ENCODE results near the gene DNAH1. TPM values are rescaled to one million over a fixed set of nuclear protein-coding genes. Genes with fewer than 3 reads are reported as not detected.

Gene DNAH1
- total RNA-seq, 1 experiment from 2014 or later, result 5.9 TPM

DNA sequence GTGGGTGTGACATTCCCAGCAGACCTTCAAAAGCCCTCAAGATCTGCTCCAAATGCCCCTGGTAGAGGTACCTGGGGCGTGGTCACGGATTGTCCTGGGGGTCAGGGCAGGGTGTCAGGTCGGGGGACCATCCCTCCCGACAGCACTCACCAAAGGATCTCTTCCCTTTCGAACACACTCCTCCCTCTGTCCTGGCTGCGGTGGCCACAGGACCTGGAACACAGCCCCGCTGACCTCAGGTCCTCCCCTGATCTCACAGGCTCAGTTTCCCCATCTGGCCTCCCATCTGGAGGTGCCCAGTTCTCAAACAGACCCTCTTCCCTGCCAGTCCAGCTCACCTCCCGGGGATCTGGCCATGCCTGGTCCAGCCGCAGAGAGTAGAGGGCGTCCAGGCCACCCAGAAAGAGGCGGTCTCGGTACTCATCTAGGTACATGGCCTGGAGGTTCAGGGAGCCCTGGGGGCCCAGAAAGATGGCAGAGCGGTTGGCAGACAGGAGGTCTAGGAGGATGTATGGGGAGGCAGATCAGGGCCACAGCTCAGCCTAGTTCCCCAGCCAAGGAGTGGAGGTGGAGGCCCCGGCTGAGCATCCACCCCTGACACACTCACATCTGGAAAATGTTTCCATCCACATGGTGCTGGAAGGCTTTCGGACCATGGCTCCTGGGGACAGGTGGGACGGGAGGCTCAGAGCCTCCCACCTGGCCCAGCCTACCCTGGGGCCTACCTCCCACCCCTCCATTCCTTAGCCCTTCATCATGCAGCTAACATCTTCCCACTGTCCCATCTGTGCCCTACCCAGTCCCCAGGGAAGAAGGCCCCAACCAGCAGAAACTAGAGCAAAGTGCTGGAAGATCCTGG, 126.5 kb downstream of the DNAH1 start:
- no TSS peak for BruUV-seq (replicated peaks)
- ChIA-PET CTCF (interaction anchor here (0.5 kb wide), 1 partner anchor 832 kb away, joined by 6 read pairs; no protein-coding TSS in a partner anchor), POLR2A (ENCODE audit: unreplicated experiment) (no interaction called here)
- TF ChIP-seq EZH2 (IDR thresholded peaks at IDR 0.05; ENCODE audit: low read depth), result no peak
- TF ChIP-seq, protein P1, sequence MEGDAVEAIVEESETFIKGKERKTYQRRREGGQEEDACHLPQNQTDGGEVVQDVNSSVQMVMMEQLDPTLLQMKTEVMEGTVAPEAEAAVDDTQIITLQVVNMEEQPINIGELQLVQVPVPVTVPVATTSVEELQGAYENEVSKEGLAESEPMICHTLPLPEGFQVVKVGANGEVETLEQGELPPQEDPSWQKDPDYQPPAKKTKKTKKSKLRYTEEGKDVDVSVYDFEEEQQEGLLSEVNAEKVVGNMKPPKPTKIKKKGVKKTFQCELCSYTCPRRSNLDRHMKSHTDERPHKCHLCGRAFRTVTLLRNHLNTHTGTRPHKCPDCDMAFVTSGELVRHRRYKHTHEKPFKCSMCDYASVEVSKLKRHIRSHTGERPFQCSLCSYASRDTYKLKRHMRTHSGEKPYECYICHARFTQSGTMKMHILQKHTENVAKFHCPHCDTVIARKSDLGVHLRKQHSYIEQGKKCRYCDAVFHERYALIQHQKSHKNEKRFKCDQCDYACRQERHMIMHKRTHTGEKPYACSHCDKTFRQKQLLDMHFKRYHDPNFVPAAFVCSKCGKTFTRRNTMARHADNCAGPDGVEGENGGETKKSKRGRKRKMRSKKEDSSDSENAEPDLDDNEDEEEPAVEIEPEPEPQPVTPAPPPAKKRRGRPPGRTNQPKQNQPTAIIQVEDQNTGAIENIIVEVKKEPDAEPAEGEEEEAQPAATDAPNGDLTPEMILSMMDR (conservative IDR thresholded peaks at IDR 0.05), result no peak
- intact Hi-C loops (cut with micrococcal nuclease; ENCODE audit: unreplicated experiment), result no loop called here
- H3K4me3 ChIP-seq, result no peak overlapping the region
- H3K27me3 ChIP-seq (ENCODE audit: insufficient read depth, low read depth), result no peaks in the 10 kb centered on the region
- H3K9me2 ChIP-seq (ENCODE audit: insufficient read depth), result no peaks in the 10 kb centered on the region
- H3F3A ChIP-seq (ENCODE audit: insufficient read depth, low read depth), result no peaks in the 10 kb centered on the region
- no peaks in the 10 kb centered on the region for H3K79me2 ChIP-seq (ENCODE audit: low read depth)
- H3K4me2 ChIP-seq, result no peak overlapping the region
- no peaks in the 10 kb centered on the region for H4K20me1 ChIP-seq (ENCODE audit: insufficient read depth)
- no peaks in the 10 kb centered on the region for H3K36me3 ChIP-seq (ENCODE audit: low read depth)
- no peak for DNase-seq
- H3K27ac ChIP-seq, result no peak overlapping the region
- no peak overlapping the region for H2AFZ ChIP-seq
- no peaks in the 10 kb centered on the region for H3K9me3 ChIP-seq (ENCODE audit: insufficient read depth, low read depth)
- no peaks in the 10 kb centered on the region for H3K4me1 ChIP-seq (replicated peaks; ENCODE audit: insufficient read depth)

DNA sequence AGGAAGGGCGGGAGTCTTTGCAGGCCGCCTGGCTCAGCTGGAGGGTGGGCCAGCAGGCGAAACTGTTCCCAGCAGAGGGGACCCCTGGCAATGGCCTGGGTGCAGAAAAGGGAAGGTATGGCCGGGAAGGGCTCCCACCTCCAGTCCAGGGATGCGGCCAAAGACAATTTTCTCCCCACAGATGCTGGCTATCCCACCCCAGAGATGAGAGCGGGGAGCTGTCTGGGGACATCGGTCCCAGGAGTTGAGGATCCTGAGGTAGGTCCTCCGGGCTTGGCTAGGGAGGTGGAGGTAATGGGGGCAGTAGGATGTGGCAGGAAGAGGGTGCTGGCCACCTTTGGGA, 127.1 kb downstream of the DNAH1 start:
- H3K4me3 ChIP-seq, result no peak overlapping the region
- H4K20me1 ChIP-seq (ENCODE audit: insufficient read depth), result no peaks in the 10 kb centered on the region
- H3K9me3 ChIP-seq (ENCODE audit: insufficient read depth, low read depth), result no peaks in the 10 kb centered on the region
- H3K27ac ChIP-seq, result no peak overlapping the region
- no peak overlapping the region for H3K4me2 ChIP-seq
- no peaks in the 10 kb centered on the region for H3K4me1 ChIP-seq (replicated peaks; ENCODE audit: insufficient read depth)
- H3F3A ChIP-seq (ENCODE audit: insufficient read depth, low read depth), result no peaks in the 10 kb centered on the region
- POLR2A ChIA-PET (ENCODE audit: unreplicated experiment), result no interaction called here
- no peak overlapping the region for H2AFZ ChIP-seq
- no peak for DNase-seq
- TF ChIP-seq EZH2 (IDR thresholded peaks at IDR 0.05; ENCODE audit: low read depth), result no peak
- CTCF ChIA-PET, result interaction anchor here (0.5 kb wide), 1 partner anchor 833 kb away, joined by 6 read pairs; no protein-coding TSS in a partner anchor
- H3K36me3 ChIP-seq (ENCODE audit: low read depth), result no peaks in the 10 kb centered on the region
- no TSS peak for BruUV-seq (replicated peaks)
- H3K9me2 ChIP-seq (ENCODE audit: insufficient read depth), result no peaks in the 10 kb centered on the region
- H3K27me3 ChIP-seq (ENCODE audit: insufficient read depth, low read depth), result no peaks in the 10 kb centered on the region
- intact Hi-C loops (cut with micrococcal nuclease; ENCODE audit: unreplicated experiment), result no loop called here
- no peaks in the 10 kb centered on the region for H3K79me2 ChIP-seq (ENCODE audit: low read depth)

DNA sequence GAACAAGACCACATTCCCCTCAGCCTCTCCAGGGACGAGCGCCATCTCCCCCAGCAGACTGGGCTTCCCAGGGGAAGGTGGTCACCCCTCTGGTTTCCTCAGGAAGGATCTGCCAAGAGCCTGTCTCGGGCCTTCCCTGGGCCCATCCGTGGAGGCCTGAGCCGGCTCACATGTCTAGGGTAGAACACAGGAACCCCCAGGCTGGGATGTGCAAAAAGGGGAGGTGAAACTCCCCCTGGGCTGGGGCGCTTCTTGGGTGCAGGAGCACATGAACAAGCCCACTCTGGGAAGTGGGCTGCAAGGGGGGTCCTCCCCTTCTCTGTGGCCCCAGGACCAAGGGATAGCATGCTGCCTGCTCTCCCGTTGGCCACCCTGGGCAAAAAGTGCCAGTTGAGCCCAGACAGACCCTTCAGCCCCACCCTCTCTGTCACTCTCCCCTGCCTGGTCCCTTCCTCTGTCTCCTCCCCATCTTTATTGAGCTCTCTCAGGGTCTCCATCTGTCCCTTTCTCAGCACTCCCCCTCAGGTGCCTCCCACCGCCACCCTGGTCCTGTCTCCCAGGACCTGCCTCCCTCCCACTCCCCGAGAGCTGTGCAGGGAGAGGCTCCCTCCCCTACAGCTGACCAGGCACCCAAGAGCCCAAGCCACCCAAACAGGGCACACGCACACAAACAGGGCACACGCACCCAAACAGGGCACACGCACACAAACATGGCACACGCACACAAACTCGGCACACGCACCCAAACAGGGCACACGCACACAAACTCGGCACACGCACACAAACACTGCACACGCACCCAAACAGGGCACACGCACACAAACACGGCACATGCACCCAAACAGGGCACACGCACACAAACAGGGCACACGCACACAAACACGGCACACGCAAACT, 127.9 kb downstream of the DNAH1 start:
- Histone ChIP-seq H3K79me2 (ENCODE audit: low read depth) (no peaks in the 10 kb centered on the region), H4K20me1 (ENCODE audit: insufficient read depth) (no peaks in the 10 kb centered on the region), H3F3A (ENCODE audit: insufficient read depth, low read depth) (no peaks in the 10 kb centered on the region; the same call in 1 of the 2 replicates), H3K9me2 (ENCODE audit: insufficient read depth) (no peaks in the 10 kb centered on the region), H3K4me3 (no peak overlapping the region), H3K27me3 (ENCODE audit: insufficient read depth, low read depth) (no peaks in the 10 kb centered on the region), H3K27ac (no peak overlapping the region), H3K36me3 (ENCODE audit: low read depth) (no peaks in the 10 kb centered on the region), H3K4me2 (no peak overlapping the region), H2AFZ (no peak overlapping the region), H3K4me1 (replicated peaks; ENCODE audit: insufficient read depth) (no peaks in the 10 kb centered on the region), H3K9me3 (ENCODE audit: insufficient read depth, low read depth) (no peaks in the 10 kb centered on the region)
- no peak for DNase-seq
- intact Hi-C loops (cut with micrococcal nuclease; ENCODE audit: unreplicated experiment), result no loop called here
- TSS peak; percentile 25 for BruUV-seq (replicated peaks)
- TF ChIP-seq, protein P1 (conservative IDR thresholded peaks at IDR 0.05), result no peak
- TF ChIP-seq EZH2 (IDR thresholded peaks at IDR 0.05; ENCODE audit: low read depth), result no peak
- ChIA-PET POLR2A (ENCODE audit: unreplicated experiment) (no interaction called here), CTCF (no interaction called here)

Measured in PC-9 (cell line).